IMR-90 (cell line): ENCODE data around the gene PNPLA1. TPM values are rescaled to one million over a fixed set of nuclear protein-coding genes. Genes with fewer than 3 reads are reported as not detected.

Experiments used
- ATAC-seq: fragments of 200-7000 bp; cut with Tn5 transposase; 2 replicates; pipeline ENCODE4 v1.9.1; 2020; ENCODE audit warnings: low read depth, mild to moderate bottlenecking, moderate library complexity
- BruUV-seq: library from RNA; stranded (reverse); fragments of 400-500 nt; replicated peaks from 2 replicates; lab custom pipeline; 2021; lab: Mats Ljungman, UMichigan
- CTCF ChIA-PET: fragments of 300-600 bp; formaldehyde crosslinking; extraction: SDS; loops from one replicate; lab custom pipeline; 2021; ENCODE audit warnings: antibody characterized with exemption; lab: Yijun Ruan, JAX
- POLR2A ChIA-PET: fragments of 300-600 bp; sonication (Branson Sonifier 250); formaldehyde crosslinking; loops from one replicate; lab custom pipeline; 2022; ENCODE audit warnings: antibody characterized with exemption; ENCODE audit not compliant: unreplicated experiment; lab: Charles Lee
- DNase-seq: peaks from one replicate; pipeline ENCODE4 v3.0.0; 2013
- H2AFZ ChIP-seq: replicated peaks from 2 replicates; pipeline ENCODE3; 2013; ENCODE audit warnings: low read length, mild to moderate bottlenecking; ENCODE audit not compliant: poor library complexity
- H2AK5ac ChIP-seq: 2 replicates; pipeline ENCODE4 v1.6.1; 2013; ENCODE audit warnings: low read depth, low read length, inconsistent platforms
- H2AK9ac ChIP-seq: replicated peaks from 2 replicates; pipeline ENCODE3; 2013; ENCODE audit warnings: mild to moderate bottlenecking, low read depth, low read length, moderate library complexity; ENCODE audit not compliant: poor library complexity
- H2BK120ac ChIP-seq: 2 replicates; pipeline ENCODE4 v1.6.1; 2013; ENCODE audit warnings: low read depth, low read length, inconsistent platforms
- H2BK15ac ChIP-seq: 3 replicates; pipeline ENCODE4 v1.6.1; 2013; ENCODE audit warnings: low read depth, low read length, inconsistent platforms
- H2BK20ac ChIP-seq: 2 replicates; pipeline ENCODE4 v1.6.1; 2013; ENCODE audit warnings: low read depth, mild to moderate bottlenecking, inconsistent platforms, low read length, moderate library complexity
- H2BK5ac ChIP-seq: 2 replicates; pipeline ENCODE4 v1.6.1; 2013; ENCODE audit warnings: mild to moderate bottlenecking, low read depth, low read length, inconsistent platforms; ENCODE audit not compliant: poor library complexity, severe bottlenecking
- H3K14ac ChIP-seq: replicated peaks from 2 replicates; pipeline ENCODE4 v1.6.1; 2013; ENCODE audit warnings: low read depth, low read length, inconsistent platforms
- H3K18ac ChIP-seq: 2 replicates; pipeline ENCODE4 v1.6.1; 2013; ENCODE audit warnings: low read depth, low read length, control low read depth
- H3K23ac ChIP-seq: 2 replicates; pipeline ENCODE4 v1.6.1; 2013; ENCODE audit warnings: low read depth, low read length, inconsistent platforms
- H3K27ac ChIP-seq: 2 replicates; pipeline ENCODE4 v1.5.1; 2013; ENCODE audit warnings: mild to moderate bottlenecking, control low read depth, low read length; ENCODE audit not compliant: insufficient read depth
- H3K27me3 ChIP-seq: 2 replicates; pipeline ENCODE4 v1.6.1; 2013; ENCODE audit warnings: low read length; ENCODE audit not compliant: control insufficient read depth, insufficient read depth
- H3K36me3 ChIP-seq: 2 replicates; pipeline ENCODE4 v1.6.1; 2013; ENCODE audit warnings: low read length, mixed read lengths; ENCODE audit not compliant: control insufficient read depth, insufficient read depth
- H3K4ac ChIP-seq: 2 replicates; pipeline ENCODE4 v1.6.1; 2013; ENCODE audit warnings: low read depth, low read length, inconsistent platforms
- H3K4me1 ChIP-seq: 2 replicates; pipeline ENCODE4 v1.6.1; 2013; ENCODE audit warnings: low read length, mixed read lengths; ENCODE audit not compliant: control insufficient read depth, insufficient read depth
- H3K4me2 ChIP-seq: 2 replicates; pipeline ENCODE4 v1.6.1; 2013; ENCODE audit warnings: low read depth, mild to moderate bottlenecking, control low read depth, low read length, moderate library complexity
- H3K4me3 ChIP-seq: 2 replicates; pipeline ENCODE4 v1.5.1; 2013; ENCODE audit warnings: low read depth, mild to moderate bottlenecking, control low read depth, low read length, moderate library complexity; ENCODE audit not compliant: insufficient read depth
- H3K56ac ChIP-seq: 2 replicates; pipeline ENCODE4 v1.6.1; 2013; ENCODE audit warnings: low read length, inconsistent platforms; ENCODE audit not compliant: insufficient read depth; ENCODE audit errors: extremely low read depth
- H3K79me1 ChIP-seq, 2 experiments: 2 replicates each; pipeline ENCODE4 v1.6.1; 2013; ENCODE audit warnings: low read length in 2 of 2, inconsistent platforms in 1 of 2, low read depth in 1 of 2
- H3K9ac ChIP-seq: 2 replicates; pipeline ENCODE4 v1.6.1; 2013; ENCODE audit warnings: low read depth, low read length, control low read depth
- H3K9me1 ChIP-seq: 2 replicates; pipeline ENCODE4 v1.6.1; 2013; ENCODE audit warnings: low read length, inconsistent platforms; ENCODE audit not compliant: insufficient read depth
- H3K9me3 ChIP-seq: 2 replicates; pipeline ENCODE4 v1.6.1; 2013; ENCODE audit warnings: low read length; ENCODE audit not compliant: control insufficient read depth, insufficient read depth
- H4K20me1 ChIP-seq: 2 replicates; pipeline ENCODE4 v1.6.1; 2013; ENCODE audit warnings: low read length, inconsistent platforms; ENCODE audit not compliant: insufficient read depth
- H4K5ac ChIP-seq: 2 replicates; pipeline ENCODE4 v1.6.1; 2013; ENCODE audit warnings: mild to moderate bottlenecking, low read depth, low read length, control low read depth
- H4K8ac ChIP-seq, 2 experiments: 2 replicates each; pipeline ENCODE4 v1.6.1; 2013; ENCODE audit warnings: low read depth in 2 of 2, low read length in 2 of 2, control low read depth in 1 of 2, inconsistent platforms in 1 of 2
- H4K91ac ChIP-seq: 2 replicates; pipeline ENCODE4 v1.6.1; 2013; ENCODE audit warnings: low read depth, low read length, inconsistent platforms; ENCODE audit not compliant: insufficient read depth
- CEBPB ChIP-seq: IDR thresholded peaks from 2 replicates; pipeline ENCODE4 v1.6.1; 2012; ENCODE audit warnings: low read depth, low read length, improper control_type of control experiment
- FOS ChIP-seq: fragments of 150-350 bp; IDR thresholded peaks from 2 replicates; pipeline ENCODE4 v1.6.1; 2016; ENCODE audit warnings: low read depth, low read length
- WGBS, 2 experiments: methylation state at CpG; one replicate each; pipeline versions ENCODE4 v1.1.5 to v1.1.7; 2013; ENCODE audit warnings: missing lambda C conversion rate in 2 of 2; ENCODE audit not compliant: insufficient read length in 1 of 2; ENCODE audit errors: extremely low coverage in 2 of 2; 5-methylcytosine and 5-hydroxymethylcytosine counted together
- dilution Hi-C: fragments of 300-500 bp; cut with HindIII; formaldehyde crosslinking; loops from one replicate; pipeline ENCODE4 v1.14.3; 2018; ENCODE audit warnings: low sequenced_read_pairs; ENCODE audit not compliant: unreplicated experiment
- in situ Hi-C: fragments of 300-500 bp; cut with MboI; formaldehyde crosslinking; loops from 3 replicates; pipeline ENCODE4 v1.14.3; 2019; ENCODE audit warnings: low sequenced_read_pairs, inconsistent platforms, mixed read lengths
- intact Hi-C: fragments of 100-400 bp; cut with micrococcal nuclease; formaldehyde crosslinking; loops from 2 replicates; pipeline ENCODE4 v1.10.0; 2022
- polyA plus RNA-seq, 3 experiments: library from polyadenylated mRNA; depleted of rRNA; stranded (reverse); fragments of >200 nt; gene quantifications; 2 replicates each; pipeline ENCODE4 v1.2.3, GENCODE V29; 2012; ENCODE audit warnings: low replicate concordance in 1 of 3
- total RNA-seq: library from RNA; depleted of rRNA; stranded (reverse); fragments of >200 nt; gene quantifications from 2 replicates; pipeline ENCODE4 v1.2.3, GENCODE V29; 2012

PNPLA1 gene
- total and polyA plus RNA-seq, 2 of the 4 experiments (the other 2 are of a cell fraction): not detected

- intact Hi-C loops (no loop called here), in situ Hi-C loops (no loop called here), dilution Hi-C loops (no loop called here)
- H4K8ac ChIP-seq: no peak overlapping the region
- no CpG with 5 or more reads among the region's 23 CpGs for WGBS, 2 experiments
- H3K4ac ChIP-seq: no peak overlapping the region
- H4K5ac ChIP-seq: no peak overlapping the region
- no peak overlapping the region for H4K91ac ChIP-seq
- H3K23ac ChIP-seq: no peak overlapping the region
- TF ChIP-seq CEBPB (peak; percentile 74), FOS (no peak)
- no peak overlapping the region for H2BK15ac ChIP-seq
- peak overlapping the region; percentile 56 for H2AK9ac ChIP-seq
- DNase-seq: no peak
- ATAC-seq: no peak
- no peak overlapping the region for H3K18ac ChIP-seq
- no peak overlapping the region for H2BK20ac ChIP-seq
- no peak overlapping the region for H2BK5ac ChIP-seq
- ChIA-PET POLR2A (no interaction called here), CTCF (no interaction called here)
- no peak overlapping the region for H3K56ac ChIP-seq
- no peak overlapping the region for H3K9ac ChIP-seq
- no peaks in the 10 kb centered on the region; the same call in 1 of the 2 replicates for H4K20me1 ChIP-seq
- H2AFZ ChIP-seq: peak overlapping the region; percentile 16
- H3K14ac ChIP-seq: no peak overlapping the region
- no peak overlapping the region for H3K4me2 ChIP-seq
- BruUV-seq: no TSS peak
- H3K27me3 ChIP-seq: peaks cover 58% of the 10 kb centered on the region
- H3K36me3 ChIP-seq: no peaks in the 10 kb centered on the region
- H3K27ac ChIP-seq: no peak overlapping the region
- H2BK120ac ChIP-seq: no peak overlapping the region
- H3K9me3 ChIP-seq: no peaks in the 10 kb centered on the region
- H3K79me1 ChIP-seq: no peaks in the 10 kb centered on the region
- no peaks in the 10 kb centered on the region for H3K9me1 ChIP-seq
- H2AK5ac ChIP-seq: no peak overlapping the region
- H3K4me1 ChIP-seq: no peaks in the 10 kb centered on the region
- no peak overlapping the region for H3K4me3 ChIP-seq
These were observed 21.1 kb downstream of the PNPLA1 start for GRCh38 chr6:36290668-36291620.
